Transverse colon (tissue), 4 donors: ENCODE data around the gene UBE3A. TPM values are rescaled to one million over a fixed set of nuclear protein-coding genes. Genes with fewer than 3 reads are reported as not detected.

Experiments used
- DNase-seq: peaks from one replicate; pipeline ENCODE4 v3.0.0-alpha.2; 2019
- H3K27ac ChIP-seq, 4 donors: fragments of 200-600 bp; sonication (generic); 2 replicates each; pipeline ENCODE4 v1.5.1; 2016 to 2018; ENCODE audit warnings: inconsistent platforms in 4 of 4
- H3K27me3 ChIP-seq: fragments of 200-600 bp; sonication (generic); 2 replicates; pipeline ENCODE4 v1.5.1; 2017; ENCODE audit warnings: inconsistent platforms
- H3K36me3 ChIP-seq, 4 donors: fragments of 200-600 bp; sonication (generic); 2 replicates each; pipeline ENCODE4 v1.5.1; 2017 to 2019; ENCODE audit warnings: inconsistent platforms in 4 of 4
- H3K4me1 ChIP-seq, 4 donors: fragments of 200-600 bp; sonication (generic); 2 replicates each; pipeline ENCODE4 v1.5.1; 2017 to 2020; ENCODE audit warnings: inconsistent platforms in 4 of 4
- H3K4me3 ChIP-seq, 4 donors: fragments of 200-600 bp; sonication (generic); 1 replicate in 1 of 4; 2 replicates in 3 of 4; pipeline versions ENCODE4 v1.5.1 to v1.6.1; 2017 to 2019; ENCODE audit warnings: inconsistent platforms in 4 of 4
- H3K9me3 ChIP-seq, 2 donors: fragments of 200-600 bp; sonication (generic); 2 replicates each; pipeline ENCODE4 v1.5.1; 2017 to 2019; ENCODE audit warnings: inconsistent platforms in 2 of 2
- CTCF ChIP-seq, 5 experiments: fragments of 200-600 bp in 3 of 5; fragments of 450-650 bp in 2 of 5; sonication (generic) in 3 of 5; IDR thresholded peaks; 1 replicate in 2 of 5; 2 replicates in 3 of 5; pipeline ENCODE4 v1.5.1; 2016 to 2017; ENCODE audit warnings: antibody characterized with exemption in 5 of 5, inconsistent platforms in 3 of 5, mild to moderate bottlenecking in 2 of 5, moderate library complexity in 1 of 5
- EP300 ChIP-seq: sonication (generic); formaldehyde crosslinking; IDR thresholded peaks from one replicate; pipeline ENCODE4 v1.6.1; 2017; ENCODE audit warnings: antibody characterized with exemption, low read depth
- POLR2A ChIP-seq: fragments of 450-650 bp; IDR thresholded peaks from one replicate; pipeline ENCODE4 v1.6.1; 2016; ENCODE audit warnings: antibody characterized with exemption, mild to moderate bottlenecking, moderate library complexity
- POLR2AphosphoS5 ChIP-seq, 3 donors: sonication (generic); formaldehyde crosslinking; IDR thresholded peaks; one replicate each; pipeline ENCODE4 v1.6.1; 2016; ENCODE audit warnings: antibody characterized with exemption in 3 of 3
- WGBS, 2 donors: methylation state at CpG; one replicate each; pipeline ENCODE4 v1.1.5; 2018; ENCODE audit warnings: low coverage in 1 of 2; 5-methylcytosine and 5-hydroxymethylcytosine counted together
- in situ Hi-C, 4 donors: fragments of 200-750 bp; cut with MboI; loops; one replicate each; pipeline versions ENCODE4 v1.15.0 to v1.15.1; 2017; ENCODE audit warnings: low sequenced_read_pairs in 3 of 4, low pct_ligation_motif_present in 1 of 4, low pct_unique_long_range_greater_than_20kb in 1 of 4
- intact Hi-C: fragments of 100-400 bp; cut with DNase I; formaldehyde crosslinking; loops from one replicate; pipeline ENCODE4 v1.15.1; 2023; ENCODE audit warnings: low total_unique reads
- total RNA-seq, 4 donors: library from RNA; depleted of rRNA; stranded (reverse); fragments of >200 nt; gene quantifications; one replicate each; pipeline ENCODE4 v1.1.0, GENCODE V29; 2016

UBE3A gene
- total RNA-seq, 4 donors from 2014 or later: 52.1 to 92.1 (median 76.5) TPM

GRCh38 chr15:25417604-25418003 lies 21.2 kb downstream of the UBE3A start:
- no peak for TF ChIP-seq CTCF (IDR thresholded peaks at IDR 0.05)
- no peak for TF ChIP-seq POLR2AphosphoS5 (IDR thresholded peaks at IDR 0.05)
- no peak for TF ChIP-seq POLR2A
- TF ChIP-seq EP300: no peak
- in situ Hi-C loops: loop anchor here in 1 of 4 donors (5.0 kb wide), 1 partner anchor 40 kb away; no protein-coding TSS in a partner anchor
- no peak for DNase-seq
- H3K27ac ChIP-seq: no peak overlapping the region
- peaks cover 0 to 28% (median 5%) of the 10 kb centered on the region in 4 donors for H3K4me1 ChIP-seq
- no peaks in the 10 kb centered on the region for H3K9me3 ChIP-seq
- no peak overlapping the region for H3K4me3 ChIP-seq
- intact Hi-C loops: no loop called here
- H3K27me3 ChIP-seq: no peaks in the 10 kb centered on the region
- no peaks in the 10 kb centered on the region for H3K36me3 ChIP-seq
- 85 to 99% methylated on average over 2 of the region's 2 CpGs for WGBS, 2 donors

GRCh38 chr15:25416693-25417092 lies 22.1 kb downstream of the UBE3A start:
- no peaks in the 10 kb centered on the region for H3K27me3 ChIP-seq
- whole genome bisulfite sequencing, 2 donors: 70 to 75% methylated on average over 2 to 3 of the region's 3 CpGs
- no peak overlapping the region for H3K27ac ChIP-seq
- no peaks in the 10 kb centered on the region for H3K9me3 ChIP-seq
- no peaks in the 10 kb centered on the region for H3K36me3 ChIP-seq
- intact Hi-C loops (no loop called here), in situ Hi-C loops (loop anchor here in 1 of 4 donors (5.0 kb wide), 1 partner anchor 39 kb away; no protein-coding TSS in a partner anchor)
- H3K4me1 ChIP-seq: peaks cover 0 to 35% (median 5%) of the 10 kb centered on the region in 4 donors
- H3K4me3 ChIP-seq: no peak overlapping the region
- no peak for TF ChIP-seq POLR2AphosphoS5 (IDR thresholded peaks at IDR 0.05)
- no peak for TF ChIP-seq EP300
- TF ChIP-seq CTCF (IDR thresholded peaks at IDR 0.05): no peak
- TF ChIP-seq POLR2A: no peak
- DNase-seq: no peak

GRCh38 chr15:25415707-25416106 lies 23.1 kb downstream of the UBE3A start:
- no peaks in the 10 kb centered on the region for H3K9me3 ChIP-seq
- no peak overlapping the region for H3K27ac ChIP-seq
- WGBS, 2 donors: 68 to 80% methylated on average over 3 of the region's 3 CpGs
- intact Hi-C loops (no loop called here), in situ Hi-C loops (loop anchor here in 1 of 4 donors (5.0 kb wide), 1 partner anchor 38 kb away; no protein-coding TSS in a partner anchor)
- no peaks in the 10 kb centered on the region for H3K27me3 ChIP-seq
- TF ChIP-seq CTCF (IDR thresholded peaks at IDR 0.05): no peak
- TF ChIP-seq POLR2AphosphoS5 (IDR thresholded peaks at IDR 0.05): no peak
- no peak for TF ChIP-seq POLR2A
- no peak for TF ChIP-seq EP300
- DNase-seq: no peak
- peaks cover 0 to 44% (median 8%) of the 10 kb centered on the region in 4 donors for H3K4me1 ChIP-seq
- H3K4me3 ChIP-seq: no peak overlapping the region
- no peaks in the 10 kb centered on the region for H3K36me3 ChIP-seq

- H3K27me3 ChIP-seq: no peaks in the 10 kb centered on the region
- TF ChIP-seq POLR2A (no peak), EP300 (no peak), POLR2AphosphoS5 (IDR thresholded peaks at IDR 0.05) (no peak), CTCF (IDR thresholded peaks at IDR 0.05) (no peak)
- no peak overlapping the region for H3K4me3 ChIP-seq
- intact Hi-C loops (no loop called here), in situ Hi-C loops (loop anchor here in 1 of 4 donors (5.0 kb wide), 1 partner anchor 38 kb away; no protein-coding TSS in a partner anchor)
- DNase-seq: no peak
- H3K4me1 ChIP-seq: peaks cover 0 to 49% (median 9%) of the 10 kb centered on the region in 4 donors
- 90 to 100% methylated on average over 1 of the region's 1 CpG for WGBS, 2 donors
- no peak overlapping the region for H3K27ac ChIP-seq
- H3K36me3 ChIP-seq: no peaks in the 10 kb centered on the region
- H3K9me3 ChIP-seq: no peaks in the 10 kb centered on the region
Observed at GRCh38 chr15:25415217-25415616, 23.6 kb downstream of the UBE3A start.
